Fibroblast of skin of scalp (primary cell): ENCODE data around the gene BPIFA3.

ENCODE experiments used
- DNase-seq: peaks from one replicate; pipeline ENCODE4 v3.0.0-alpha.2; 2013

BPIFA3 gene

GRCh38 chr20:33263784-33264183 is 46.6 kb downstream of the BPIFA3 start:
- no peak for DNase-seq

- DNase-seq: no peak
Measured at GRCh38 chr20:33267701-33268100, 50.5 kb downstream of the BPIFA3 start.

- no peak for DNase-seq
Measured at GRCh38 chr20:33272155-33272873, 55.2 kb downstream of the BPIFA3 start.

- DNase-seq: no peak
Measured at GRCh38 chr20:33273117-33273851, 56.1 kb downstream of the BPIFA3 start.

GRCh38 chr20:33275215-33275614 is 58.1 kb downstream of the BPIFA3 start:
- DNase-seq: no peak

- no peak for DNase-seq
Measured at GRCh38 chr20:33275871-33276270, 58.7 kb downstream of the BPIFA3 start.

- DNase-seq: no peak
Measured at GRCh38 chr20:33276303-33277113, 59.4 kb downstream of the BPIFA3 start.
